Jurkat, Clone E6-1 (cell line): ENCODE results near the gene SDCCAG8.
A peak's percentile ranks its signal among the peaks of the same experiment; 100 is the strongest.
"Not testable (repeated sequence)": the region's sequence is repeated elsewhere in the genome, so short reads cannot be mapped to it uniquely, and the experiment has no call there.

Source experiments
- DNase-seq: peaks from one replicate; pipeline ENCODE4 v3.0.0-alpha.2; 2011; ENCODE audit warnings: low read depth, low spot score
- H3K4me3 ChIP-seq: 2 replicates; pipeline ENCODE4 v1.5.1; 2011; ENCODE audit warnings: mild to moderate bottlenecking, low read length, control low read depth, moderate library complexity

The SDCCAG8 gene

GRCh38 chr1:243315455-243315854 lies 59.6 kb downstream of the SDCCAG8 start:
- no peak overlapping the region for H3K4me3 ChIP-seq
- DNase-seq = no peak

GRCh38 chr1:243315893-243316292 lies 60.1 kb downstream of the SDCCAG8 start:
- no peak for DNase-seq
- H3K4me3 ChIP-seq = no peak overlapping the region

- DNase-seq = no peak
- no peak overlapping the region for H3K4me3 ChIP-seq
Observed at GRCh38 chr1:243316366-243316989, 60.6 kb downstream of the SDCCAG8 start.

GRCh38 chr1:243320224-243320623 lies 64.4 kb downstream of the SDCCAG8 start:
- no peak for DNase-seq
- H3K4me3 ChIP-seq = no peak overlapping the region

- H3K4me3 ChIP-seq = no peak overlapping the region
- DNase-seq = no peak
Observed at GRCh38 chr1:243322326-243322725, 66.5 kb downstream of the SDCCAG8 start.

GRCh38 chr1:243323491-243323890 lies 67.7 kb downstream of the SDCCAG8 start:
- no peak for DNase-seq
- H3K4me3 ChIP-seq = no peak overlapping the region

GRCh38 chr1:243325305-243325890 lies 69.6 kb downstream of the SDCCAG8 start:
- no peak overlapping the region for H3K4me3 ChIP-seq
- DNase-seq = peak; percentile 53

- no peak for DNase-seq
- no peak overlapping the region for H3K4me3 ChIP-seq
Observed at GRCh38 chr1:243332440-243332839, 76.6 kb downstream of the SDCCAG8 start.

GRCh38 chr1:243335292-243335691 lies 79.5 kb downstream of the SDCCAG8 start:
- DNase-seq = no peak

GRCh38 chr1:243336163-243336562 lies 80.3 kb downstream of the SDCCAG8 start:
- DNase-seq = no peak
- H3K4me3 ChIP-seq = no peak overlapping the region

More at GRCh38 chr1:243335292-243335691, 79.5 kb downstream of the SDCCAG8 start:
- H3K4me3 ChIP-seq = no peak overlapping the region

- not testable (repeated sequence) for DNase-seq, H3K4me3 ChIP-seq
Observed at GRCh38 chr1:243338848-243339247, 83.0 kb downstream of the SDCCAG8 start.

- H3K4me3 ChIP-seq = no peak overlapping the region
- no peak for DNase-seq
Observed at GRCh38 chr1:243341074-243341473, 85.2 kb downstream of the SDCCAG8 start.

- DNase-seq = peak; percentile 40
- H3K4me3 ChIP-seq = no peak overlapping the region
Observed at GRCh38 chr1:243343970-243344937, 88.4 kb downstream of the SDCCAG8 start.

- no peak overlapping the region for H3K4me3 ChIP-seq
- peak; percentile 11 for DNase-seq
Observed at GRCh38 chr1:243345205-243345604, 89.4 kb downstream of the SDCCAG8 start.

GRCh38 chr1:243346016-243346415 lies 90.2 kb downstream of the SDCCAG8 start:
- no peak for DNase-seq

GRCh38 chr1:243346468-243346867 lies 90.6 kb downstream of the SDCCAG8 start:
- H3K4me3 ChIP-seq = no peak overlapping the region
- DNase-seq = no peak

More at GRCh38 chr1:243346016-243346415, 90.2 kb downstream of the SDCCAG8 start:
- H3K4me3 ChIP-seq = no peak overlapping the region

- no peak for DNase-seq
- no peak overlapping the region for H3K4me3 ChIP-seq
Observed at GRCh38 chr1:243348331-243348730, 92.5 kb downstream of the SDCCAG8 start.

- no peak for DNase-seq
- no peak overlapping the region for H3K4me3 ChIP-seq
Observed at GRCh38 chr1:243349128-243349527, 93.3 kb downstream of the SDCCAG8 start.

- DNase-seq = no peak
- H3K4me3 ChIP-seq = no peak overlapping the region
Observed at GRCh38 chr1:243351337-243351736, 95.5 kb downstream of the SDCCAG8 start.
